Duodenal mucosa (tissue), 2 donors: Measurements from ENCODE around the gene CUL1.

ENCODE experiments used
- H3K27ac ChIP-seq: one replicate; pipeline ENCODE4 v1.7.0; 2013; ENCODE audit warnings: low read depth, low read length
- H3K27me3 ChIP-seq, 2 donors: one replicate each; pipeline ENCODE4 v1.7.0; 2013; ENCODE audit warnings: low read length in 2 of 2, control low read depth in 1 of 2; ENCODE audit not compliant: insufficient read depth in 2 of 2, control insufficient read depth in 1 of 2
- H3K36me3 ChIP-seq, 2 donors: one replicate each; pipeline ENCODE4 v1.7.0; 2013; ENCODE audit warnings: low read length in 2 of 2, control low read depth in 1 of 2; ENCODE audit not compliant: insufficient read depth in 2 of 2, control insufficient read depth in 1 of 2
- H3K4me1 ChIP-seq, 2 donors: one replicate each; pipeline ENCODE4 v1.7.0; 2013; ENCODE audit warnings: low read length in 2 of 2, control low read depth in 1 of 2; ENCODE audit not compliant: insufficient read depth in 2 of 2, control insufficient read depth in 1 of 2
- H3K4me3 ChIP-seq, 2 donors: one replicate each; pipeline ENCODE4 v1.7.0; 2013; ENCODE audit warnings: low read length in 2 of 2, low read depth in 1 of 2
- H3K9ac ChIP-seq, 2 donors: one replicate each; pipeline ENCODE4 v1.7.0; 2013; ENCODE audit warnings: low read length in 2 of 2, low read depth in 1 of 2
- H3K9me3 ChIP-seq, 2 donors: one replicate each; pipeline ENCODE4 v1.7.0; 2013; ENCODE audit warnings: low read length in 2 of 2, control low read depth in 1 of 2; ENCODE audit not compliant: control insufficient read depth in 1 of 2

The CUL1 gene

GRCh38 chr7:148712678-148713329 is 14.1 kb downstream of the CUL1 start:
- Histone ChIP-seq H3K4me3 (no peak overlapping the region), H3K4me1 (peaks cover 7 to 11% of the 10 kb centered on the region in 2 donors), H3K9me3 (no peaks in the 10 kb centered on the region), H3K9ac (no peak overlapping the region), H3K36me3 (no peaks in the 10 kb centered on the region), H3K27ac (no peak overlapping the region), H3K27me3 (no peaks in the 10 kb centered on the region)

GRCh38 chr7:148714498-148714897 is 15.8 kb downstream of the CUL1 start:
- Histone ChIP-seq H3K4me1 (peaks cover 4 to 7% of the 10 kb centered on the region in 2 donors), H3K9ac (no peak overlapping the region), H3K36me3 (no peaks in the 10 kb centered on the region), H3K4me3 (no peak overlapping the region), H3K27ac (no peak overlapping the region), H3K27me3 (no peaks in the 10 kb centered on the region), H3K9me3 (no peaks in the 10 kb centered on the region)

GRCh38 chr7:148715027-148715426 is 16.3 kb downstream of the CUL1 start:
- Histone ChIP-seq H3K4me3 (no peak overlapping the region), H3K36me3 (no peaks in the 10 kb centered on the region), H3K4me1 (peaks cover 4 to 12% of the 10 kb centered on the region in 2 donors), H3K9ac (no peak overlapping the region), H3K9me3 (no peaks in the 10 kb centered on the region), H3K27ac (no peak overlapping the region), H3K27me3 (no peaks in the 10 kb centered on the region)

- Histone ChIP-seq H3K4me3 (no peak overlapping the region), H3K9me3 (no peaks in the 10 kb centered on the region), H3K36me3 (no peaks in the 10 kb centered on the region), H3K27ac (no peak overlapping the region), H3K4me1 (peaks cover 7 to 19% of the 10 kb centered on the region in 2 donors), H3K27me3 (no peaks in the 10 kb centered on the region), H3K9ac (no peak overlapping the region)
Observed at GRCh38 chr7:148717266-148717793, 18.6 kb downstream of the CUL1 start.

- no peaks in the 10 kb centered on the region for H3K27me3 ChIP-seq
- H3K9ac ChIP-seq = no peak overlapping the region
- H3K27ac ChIP-seq = no peak overlapping the region
- H3K4me1 ChIP-seq = peaks cover 14 to 28% of the 10 kb centered on the region in 2 donors
- no peak overlapping the region for H3K4me3 ChIP-seq
- no peaks in the 10 kb centered on the region for H3K9me3 ChIP-seq
- no peaks in the 10 kb centered on the region for H3K36me3 ChIP-seq
Observed at GRCh38 chr7:148718431-148718830, 19.7 kb downstream of the CUL1 start.

- H3K9me3 ChIP-seq = no peaks in the 10 kb centered on the region
- H3K4me3 ChIP-seq = no peak overlapping the region
- H3K36me3 ChIP-seq = no peaks in the 10 kb centered on the region
- H3K27ac ChIP-seq = no peak overlapping the region
- peaks cover 14 to 28% of the 10 kb centered on the region in 2 donors for H3K4me1 ChIP-seq
- H3K9ac ChIP-seq = no peak overlapping the region
- no peaks in the 10 kb centered on the region for H3K27me3 ChIP-seq
Observed at GRCh38 chr7:148719753-148720152, 21.1 kb downstream of the CUL1 start.

GRCh38 chr7:148720472-148720871 is 21.8 kb downstream of the CUL1 start:
- peaks cover 14 to 28% of the 10 kb centered on the region in 2 donors for H3K4me1 ChIP-seq
- H3K27me3 ChIP-seq = no peaks in the 10 kb centered on the region
- no peak overlapping the region for H3K9ac ChIP-seq
- H3K4me3 ChIP-seq = no peak overlapping the region
- H3K27ac ChIP-seq = no peak overlapping the region
- H3K36me3 ChIP-seq = no peaks in the 10 kb centered on the region
- no peaks in the 10 kb centered on the region for H3K9me3 ChIP-seq

- no peak overlapping the region for H3K27ac ChIP-seq
- H3K4me3 ChIP-seq = no peak overlapping the region
- peaks cover 14 to 28% of the 10 kb centered on the region in 2 donors for H3K4me1 ChIP-seq
Observed at GRCh38 chr7:148721390-148721789, 22.7 kb downstream of the CUL1 start.

GRCh38 chr7:148722340-148723165 is 23.9 kb downstream of the CUL1 start:
- no peaks in the 10 kb centered on the region for H3K9me3 ChIP-seq
- no peaks in the 10 kb centered on the region for H3K27me3 ChIP-seq
- H3K27ac ChIP-seq = no peak overlapping the region
- no peaks in the 10 kb centered on the region for H3K36me3 ChIP-seq
- peaks cover 17 to 28% of the 10 kb centered on the region in 2 donors for H3K4me1 ChIP-seq
- H3K4me3 ChIP-seq = no peak overlapping the region
- H3K9ac ChIP-seq = no peak overlapping the region

More at GRCh38 chr7:148721390-148721789, 22.7 kb downstream of the CUL1 start:
- H3K9ac ChIP-seq = no peak overlapping the region
- H3K36me3 ChIP-seq = no peaks in the 10 kb centered on the region
- no peaks in the 10 kb centered on the region for H3K9me3 ChIP-seq
- H3K27me3 ChIP-seq = no peaks in the 10 kb centered on the region

- no peak overlapping the region for H3K9ac ChIP-seq
- no peak overlapping the region for H3K27ac ChIP-seq
- no peaks in the 10 kb centered on the region for H3K9me3 ChIP-seq
- H3K27me3 ChIP-seq = no peaks in the 10 kb centered on the region
- H3K4me3 ChIP-seq = no peak overlapping the region
- H3K36me3 ChIP-seq = no peaks in the 10 kb centered on the region
- H3K4me1 ChIP-seq = peaks cover 19 to 28% of the 10 kb centered on the region in 2 donors
Observed at GRCh38 chr7:148723166-148723559, 24.5 kb downstream of the CUL1 start.
